Tibial nerve (tissue), 4 donors: ENCODE data around the gene ADAMTS18.

ENCODE experiments used
- EP300 ChIP-seq, 2 donors: sonication (generic); formaldehyde crosslinking; IDR thresholded peaks; one replicate each; pipeline ENCODE4 v1.6.1; 2017; ENCODE audit warnings: antibody characterized with exemption in 2 of 2, mild to moderate bottlenecking in 1 of 2
- TF ChIP-seq, protein P1 (sequence below), 5 experiments: fragments of 200-600 bp in 3 of 5; fragments of 450-650 bp in 2 of 5; sonication (generic) in 3 of 5; IDR thresholded peaks; one replicate each; pipeline ENCODE4 v1.5.1; 2016 to 2019; ENCODE audit warnings: antibody characterized with exemption in 5 of 5, mild to moderate bottlenecking in 3 of 5, moderate library complexity in 2 of 5

DNA sequence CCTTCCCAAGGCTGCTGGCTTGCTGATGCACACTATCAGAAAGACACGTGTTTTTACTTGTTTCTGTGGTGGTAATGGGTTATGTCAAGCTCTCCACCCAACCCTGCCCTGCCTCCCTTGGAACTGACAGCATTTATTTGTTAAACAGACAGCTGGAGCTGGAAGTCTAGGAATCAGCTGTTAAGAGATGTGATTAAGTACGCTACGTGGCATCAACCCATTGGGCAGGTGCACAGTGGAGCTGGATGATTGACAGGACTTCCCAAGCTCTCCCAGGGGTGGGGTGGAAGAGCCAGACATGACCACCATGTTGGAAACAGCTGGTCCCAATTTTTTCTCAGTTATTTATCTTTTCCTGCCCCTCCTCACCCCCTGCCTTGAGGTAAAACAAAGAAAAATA lies 49.4 kb downstream of the ADAMTS18 start:
- TF ChIP-seq, protein P1, sequence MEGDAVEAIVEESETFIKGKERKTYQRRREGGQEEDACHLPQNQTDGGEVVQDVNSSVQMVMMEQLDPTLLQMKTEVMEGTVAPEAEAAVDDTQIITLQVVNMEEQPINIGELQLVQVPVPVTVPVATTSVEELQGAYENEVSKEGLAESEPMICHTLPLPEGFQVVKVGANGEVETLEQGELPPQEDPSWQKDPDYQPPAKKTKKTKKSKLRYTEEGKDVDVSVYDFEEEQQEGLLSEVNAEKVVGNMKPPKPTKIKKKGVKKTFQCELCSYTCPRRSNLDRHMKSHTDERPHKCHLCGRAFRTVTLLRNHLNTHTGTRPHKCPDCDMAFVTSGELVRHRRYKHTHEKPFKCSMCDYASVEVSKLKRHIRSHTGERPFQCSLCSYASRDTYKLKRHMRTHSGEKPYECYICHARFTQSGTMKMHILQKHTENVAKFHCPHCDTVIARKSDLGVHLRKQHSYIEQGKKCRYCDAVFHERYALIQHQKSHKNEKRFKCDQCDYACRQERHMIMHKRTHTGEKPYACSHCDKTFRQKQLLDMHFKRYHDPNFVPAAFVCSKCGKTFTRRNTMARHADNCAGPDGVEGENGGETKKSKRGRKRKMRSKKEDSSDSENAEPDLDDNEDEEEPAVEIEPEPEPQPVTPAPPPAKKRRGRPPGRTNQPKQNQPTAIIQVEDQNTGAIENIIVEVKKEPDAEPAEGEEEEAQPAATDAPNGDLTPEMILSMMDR (IDR thresholded peaks at IDR 0.05), result no peak
- no peak for TF ChIP-seq EP300 (IDR thresholded peaks at IDR 0.05)
